Vagina (tissue), 2 donors: ENCODE results near the gene ZNF735.

Experiments
- CTCF ChIP-seq, 3 experiments: fragments of 450-650 bp in 2 of 3; fragments of 200-600 bp in 1 of 3; sonication (generic) in 1 of 3; IDR thresholded peaks; one replicate each; pipeline ENCODE4 v1.5.1; 2017 to 2019; ENCODE audit warnings: antibody characterized with exemption in 3 of 3, mild to moderate bottlenecking in 2 of 3, moderate library complexity in 2 of 3
- POLR2A ChIP-seq, 2 donors: fragments of 450-650 bp; IDR thresholded peaks; one replicate each; pipeline ENCODE4 v1.6.1; 2017; ENCODE audit warnings: antibody characterized with exemption in 2 of 2, mild to moderate bottlenecking in 2 of 2, moderate library complexity in 2 of 2
- POLR2AphosphoS5 ChIP-seq, 2 donors: sonication (generic); formaldehyde crosslinking; IDR thresholded peaks; one replicate each; pipeline ENCODE4 v1.9.0; 2017; ENCODE audit warnings: antibody characterized with exemption in 2 of 2, mild to moderate bottlenecking in 2 of 2, low read depth in 1 of 2; ENCODE audit not compliant: insufficient read depth in 1 of 2

- TF ChIP-seq CTCF (IDR thresholded peaks at IDR 0.05) (no peak), POLR2A (IDR thresholded peaks at IDR 0.05) (no peak), POLR2AphosphoS5 (IDR thresholded peaks at IDR 0.05; ENCODE audit: insufficient read depth in 1 of 2, low read depth in 1 of 2) (no peak)
Observed at GRCh38 chr7:64206903-64207302, at the start of gene ZNF735.
